ENCODE results near the gene PARVB. TPM values are rescaled to one million over a fixed set of nuclear protein-coding genes. Genes with fewer than 3 reads are reported as not detected.

Gene PARVB
- polyA plus RNA-seq, 1 donor (not counting 4 experiments of a cell fraction or from before 2014, with no cell fraction given) = 10.5 TPM

- H3K9me1 ChIP-seq (ENCODE audit: control insufficient read depth, extremely low read depth, insufficient read depth, low read length) = no peaks in the 10 kb centered on the region
- H3K36me3 ChIP-seq (ENCODE audit: control insufficient read depth in 2 of 2, extremely low read depth in 1 of 2, insufficient read depth in 2 of 2, low read length in 2 of 2) = peaks cover 18 to 20% of the 10 kb centered on the region in 2 experiments
- no peak overlapping the region for H2AFZ ChIP-seq (ENCODE audit: control insufficient read depth, low read length)
- peaks cover 3% of the 10 kb centered on the region for H4K20me1 ChIP-seq (ENCODE audit: control insufficient read depth, extremely low read depth, insufficient read depth, low read length)
- DNase-seq (ENCODE audit: low read depth, low spot score) (no peak), FAIRE-seq (no peak)
- H3K27me3 ChIP-seq (ENCODE audit: control insufficient read depth, extremely low read depth, insufficient read depth, low read length) = no peaks in the 10 kb centered on the region
- no peak overlapping the region for H3K27ac ChIP-seq (ENCODE audit: control insufficient read depth, insufficient read depth, low read length)
- TF ChIP-seq EZH2 (IDR thresholded peaks at IDR 0.05; ENCODE audit: low read length) = no peak
- TF ChIP-seq, protein P1, sequence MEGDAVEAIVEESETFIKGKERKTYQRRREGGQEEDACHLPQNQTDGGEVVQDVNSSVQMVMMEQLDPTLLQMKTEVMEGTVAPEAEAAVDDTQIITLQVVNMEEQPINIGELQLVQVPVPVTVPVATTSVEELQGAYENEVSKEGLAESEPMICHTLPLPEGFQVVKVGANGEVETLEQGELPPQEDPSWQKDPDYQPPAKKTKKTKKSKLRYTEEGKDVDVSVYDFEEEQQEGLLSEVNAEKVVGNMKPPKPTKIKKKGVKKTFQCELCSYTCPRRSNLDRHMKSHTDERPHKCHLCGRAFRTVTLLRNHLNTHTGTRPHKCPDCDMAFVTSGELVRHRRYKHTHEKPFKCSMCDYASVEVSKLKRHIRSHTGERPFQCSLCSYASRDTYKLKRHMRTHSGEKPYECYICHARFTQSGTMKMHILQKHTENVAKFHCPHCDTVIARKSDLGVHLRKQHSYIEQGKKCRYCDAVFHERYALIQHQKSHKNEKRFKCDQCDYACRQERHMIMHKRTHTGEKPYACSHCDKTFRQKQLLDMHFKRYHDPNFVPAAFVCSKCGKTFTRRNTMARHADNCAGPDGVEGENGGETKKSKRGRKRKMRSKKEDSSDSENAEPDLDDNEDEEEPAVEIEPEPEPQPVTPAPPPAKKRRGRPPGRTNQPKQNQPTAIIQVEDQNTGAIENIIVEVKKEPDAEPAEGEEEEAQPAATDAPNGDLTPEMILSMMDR (optimal IDR thresholded peaks at IDR 0.05 in 1 of 3, IDR thresholded peaks at IDR 0.05 in 1 of 3, conservative IDR thresholded peaks at IDR 0.05 in 1 of 3; ENCODE audit: extremely low read depth in 1 of 3, insufficient read depth in 2 of 3, low read length in 3 of 3) = no peak
- H3K9me3 ChIP-seq (ENCODE audit: control insufficient read depth, low read depth, low read length) = no peaks in the 10 kb centered on the region
- dilution Hi-C loops (cut with MboI; ENCODE audit: extremely low pct_ligation_motif_present, low sequenced_read_pairs) = no loop called here
- no peak overlapping the region for H3K9ac ChIP-seq (ENCODE audit: control insufficient read depth, extremely low read depth, insufficient read depth, low read length)
- no peaks in the 10 kb centered on the region for H3K4me1 ChIP-seq (ENCODE audit: control insufficient read depth, extremely low read depth, insufficient read depth, low read length)
- H3K4me3 ChIP-seq (ENCODE audit: control insufficient read depth in 2 of 3, extremely low read depth in 1 of 3, insufficient read depth in 2 of 3, low read depth in 1 of 3, low read length in 3 of 3) = no peak overlapping the region
- H3K79me2 ChIP-seq (ENCODE audit: control insufficient read depth, insufficient read depth, low read length) = no peaks in the 10 kb centered on the region
- H3K4me2 ChIP-seq (ENCODE audit: control insufficient read depth, extremely low read depth, insufficient read depth, low read depth, low read length) = no peak overlapping the region
Observed at GRCh38 chr22:44000123-44000522, 24.0 kb upstream of the PARVB start.

GRCh38 chr22:44001521-44001920 is 22.6 kb upstream of the PARVB start:
- H3K27me3 ChIP-seq (ENCODE audit: control insufficient read depth, extremely low read depth, insufficient read depth, low read length) = no peaks in the 10 kb centered on the region
- no peak overlapping the region for H3K4me2 ChIP-seq (ENCODE audit: control insufficient read depth, extremely low read depth, insufficient read depth, low read depth, low read length)
- no peak overlapping the region for H2AFZ ChIP-seq (ENCODE audit: control insufficient read depth, low read length)
- H3K9me1 ChIP-seq (ENCODE audit: control insufficient read depth, extremely low read depth, insufficient read depth, low read length) = no peaks in the 10 kb centered on the region
- no peaks in the 10 kb centered on the region for H3K79me2 ChIP-seq (ENCODE audit: control insufficient read depth, insufficient read depth, low read length)
- H3K36me3 ChIP-seq (ENCODE audit: control insufficient read depth in 2 of 2, extremely low read depth in 1 of 2, insufficient read depth in 2 of 2, low read length in 2 of 2) = peaks cover 10 to 17% of the 10 kb centered on the region in 2 experiments
- H3K4me3 ChIP-seq (ENCODE audit: control insufficient read depth in 2 of 3, extremely low read depth in 1 of 3, insufficient read depth in 2 of 3, low read depth in 1 of 3, low read length in 3 of 3) = no peak overlapping the region
- no peaks in the 10 kb centered on the region for H3K9me3 ChIP-seq (ENCODE audit: control insufficient read depth, low read depth, low read length)
- H3K9ac ChIP-seq (ENCODE audit: control insufficient read depth, extremely low read depth, insufficient read depth, low read length) = no peak overlapping the region
- dilution Hi-C loops (cut with MboI; ENCODE audit: extremely low pct_ligation_motif_present, low sequenced_read_pairs) = no loop called here
- TF ChIP-seq, protein P1 (optimal IDR thresholded peaks at IDR 0.05 in 1 of 3, IDR thresholded peaks at IDR 0.05 in 1 of 3, conservative IDR thresholded peaks at IDR 0.05 in 1 of 3; ENCODE audit: extremely low read depth in 1 of 3, insufficient read depth in 2 of 3, low read length in 3 of 3) = no peak
- no peak overlapping the region for H3K27ac ChIP-seq (ENCODE audit: control insufficient read depth, insufficient read depth, low read length)
- DNase-seq (ENCODE audit: low read depth, low spot score) (no peak), FAIRE-seq (no peak)
- peaks cover 3% of the 10 kb centered on the region for H4K20me1 ChIP-seq (ENCODE audit: control insufficient read depth, extremely low read depth, insufficient read depth, low read length)
- no peaks in the 10 kb centered on the region for H3K4me1 ChIP-seq (ENCODE audit: control insufficient read depth, extremely low read depth, insufficient read depth, low read length)
